Spleen (tissue), 7 donors: ENCODE measurements around the gene ORMDL2.

Source experiments
- CTCF ChIP-seq, 11 experiments: fragments of 200-600 bp in 7 of 11; fragments of 450-650 bp in 4 of 11; sonication (generic) in 4 of 11; IDR thresholded peaks in 8 of 11; conservative IDR thresholded peaks in 3 of 11; 1 replicate in 7 of 11; 2 replicates in 4 of 11; pipeline versions ENCODE4 v1.4.0 to v1.8.0; 2016 to 2021; ENCODE audit warnings: antibody characterized with exemption in 11 of 11, inconsistent platforms in 4 of 11, mild to moderate bottlenecking in 1 of 11
- POLR2A ChIP-seq, 3 donors: fragments of 450-650 bp; IDR thresholded peaks; one replicate each; pipeline ENCODE4 v1.5.1; 2017; ENCODE audit warnings: antibody characterized with exemption in 3 of 3, mild to moderate bottlenecking in 1 of 3
- POLR2AphosphoS5 ChIP-seq, 3 donors: sonication (generic); formaldehyde crosslinking; IDR thresholded peaks; one replicate each; pipeline ENCODE4 v1.5.1; 2017; ENCODE audit warnings: antibody characterized with exemption in 3 of 3
- donor health status: DM: no; HTN: no; CAD: no; lungs with moderate emphysema.
- donor health status: DM: no; HTN: no; CAD: no.
- donor health status: DM: no; HTN: no; CAD: no.

- TF ChIP-seq POLR2A (IDR thresholded peaks at IDR 0.05) (no peak), CTCF (IDR thresholded peaks at IDR 0.05 in 8 of 11, conservative IDR thresholded peaks at IDR 0.05 in 3 of 11) (no peak), POLR2AphosphoS5 (IDR thresholded peaks at IDR 0.05) (no peak)
Observed at GRCh38 chr12:55789171-55789570, 28.7 kb upstream of the ORMDL2 start.
